Measurements from ENCODE around the gene ITGB1. TPM values are rescaled to one million over a fixed set of nuclear protein-coding genes. Genes with fewer than 3 reads are reported as not detected.
A peak's percentile ranks its signal among the peaks of the same experiment; 100 is the strongest.

ITGB1 gene
- total RNA-seq, 1 experiment from 2014 or later: 282 TPM

GRCh38 chr10:32893916-32894664 lies 63.9 kb downstream of the ITGB1 start:
- no peak for TF ChIP-seq CTCF (conservative IDR thresholded peaks at IDR 0.05; ENCODE audit: low read depth, low read length)
- no peak for TF ChIP-seq EZH2 (IDR thresholded peaks at IDR 0.05; ENCODE audit: borderline replicate concordance, low read depth, low read length, poor library complexity, severe bottlenecking)
- intact Hi-C loops (cut with micrococcal nuclease; ENCODE audit: unreplicated experiment): no loop called here
- BruUV-seq (replicated peaks): no TSS peak
- Histone ChIP-seq H3K4me3 (ENCODE audit: low read depth, low read length, poor library complexity, severe bottlenecking) (no peak overlapping the region), H3K9me3 (ENCODE audit: low read depth, low read length, poor library complexity, severe bottlenecking) (no peaks in the 10 kb centered on the region), H3K27me3 (replicated peaks; ENCODE audit: insufficient read depth, low read depth, low read length, poor library complexity) (no peaks in the 10 kb centered on the region), H3K36me3 (ENCODE audit: insufficient read depth, low read length, poor library complexity, severe bottlenecking) (peaks cover 14% of the 10 kb centered on the region), H3K4me1 (ENCODE audit: insufficient read depth, low read length, poor library complexity, severe bottlenecking) (no peaks in the 10 kb centered on the region), H3K27ac (ENCODE audit: low read depth, low read length, poor library complexity, severe bottlenecking) (no peak overlapping the region)
- ChIA-PET CTCF (no interaction called here), POLR2A (ENCODE audit: low non-redundant PET) (no interaction called here)
- no peak for DNase-seq (ENCODE audit: low spot score)

- ChIA-PET CTCF (no interaction called here), POLR2A (ENCODE audit: low non-redundant PET) (no interaction called here)
- no peak for DNase-seq (ENCODE audit: low spot score)
- Histone ChIP-seq H3K27ac (ENCODE audit: low read depth, low read length, poor library complexity, severe bottlenecking) (no peak overlapping the region), H3K4me1 (ENCODE audit: insufficient read depth, low read length, poor library complexity, severe bottlenecking) (no peaks in the 10 kb centered on the region), H3K36me3 (ENCODE audit: insufficient read depth, low read length, poor library complexity, severe bottlenecking) (peaks cover 9% of the 10 kb centered on the region), H3K27me3 (replicated peaks; ENCODE audit: insufficient read depth, low read depth, low read length, poor library complexity) (no peaks in the 10 kb centered on the region), H3K9me3 (ENCODE audit: low read depth, low read length, poor library complexity, severe bottlenecking) (no peaks in the 10 kb centered on the region), H3K4me3 (ENCODE audit: low read depth, low read length, poor library complexity, severe bottlenecking) (no peak overlapping the region)
- intact Hi-C loops (cut with micrococcal nuclease; ENCODE audit: unreplicated experiment): no loop called here
- no TSS peak for BruUV-seq (replicated peaks)
- no peak for TF ChIP-seq EZH2 (IDR thresholded peaks at IDR 0.05; ENCODE audit: borderline replicate concordance, low read depth, low read length, poor library complexity, severe bottlenecking)
- 0 out of 2 replicates have a peak, but pooled peaks have one; percentile 20 for TF ChIP-seq CTCF (conservative IDR thresholded peaks at IDR 0.05; ENCODE audit: low read depth, low read length)
Observed at GRCh38 chr10:32893434-32893833, 64.6 kb downstream of the ITGB1 start.

- Histone ChIP-seq H3K4me3 (ENCODE audit: low read depth, low read length, poor library complexity, severe bottlenecking) (no peak overlapping the region), H3K27me3 (replicated peaks; ENCODE audit: insufficient read depth, low read depth, low read length, poor library complexity) (no peaks in the 10 kb centered on the region), H3K9me3 (ENCODE audit: low read depth, low read length, poor library complexity, severe bottlenecking) (no peaks in the 10 kb centered on the region), H3K36me3 (ENCODE audit: insufficient read depth, low read length, poor library complexity, severe bottlenecking) (peaks cover under 1% of the 10 kb centered on the region), H3K4me1 (ENCODE audit: insufficient read depth, low read length, poor library complexity, severe bottlenecking) (no peaks in the 10 kb centered on the region), H3K27ac (ENCODE audit: low read depth, low read length, poor library complexity, severe bottlenecking) (no peak overlapping the region)
- BruUV-seq (replicated peaks): no TSS peak
- TF ChIP-seq EZH2 (IDR thresholded peaks at IDR 0.05; ENCODE audit: borderline replicate concordance, low read depth, low read length, poor library complexity, severe bottlenecking) (no peak), CTCF (conservative IDR thresholded peaks at IDR 0.05; ENCODE audit: low read depth, low read length) (no peak)
- ChIA-PET POLR2A (ENCODE audit: low non-redundant PET) (no interaction called here), CTCF (no interaction called here)
- no peak for DNase-seq (ENCODE audit: low spot score)
- intact Hi-C loops (cut with micrococcal nuclease; ENCODE audit: unreplicated experiment): no loop called here
Observed at GRCh38 chr10:32891261-32891660, 66.8 kb downstream of the ITGB1 start.

All from A673 (cell line).